Diencephalon (tissue), 1 donor: Measurements from ENCODE around the gene DEFB125. TPM values are rescaled to one million over a fixed set of nuclear protein-coding genes. Genes with fewer than 3 reads are reported as not detected.

Source experiments
- total RNA-seq: library from RNA; depleted of rRNA; stranded (reverse); fragments of >200 nt; gene quantifications from one replicate; pipeline ENCODE4 v1.2.3, GENCODE V29; 2014

The DEFB125 gene
- total RNA-seq: not detected

GRCh38 chr20:87401-87800, at the start of gene DEFB125:
DEFB125 (plus strand) TSS chr20:87672; CDS start chr20:87710, 38 bp downstream.

GRCh38 chr20:142290-142689, 54.8 kb downstream of the DEFB125 start, which contains the start of gene DEFB126:
DEFB126 (plus strand) TSS chr20:142590; CDS start chr20:142629, 39 bp downstream.

Other genes starting within 250 kb of the DEFB125 start
- not detected for gene DEFB126, start 54.9 kb downstream of the DEFB125 start, total RNA-seq
- gene DEFB127, start 69.8 kb downstream of the DEFB125 start, total RNA-seq: not detected
- gene DEFB128, start 102.0 kb downstream of the DEFB125 start, total RNA-seq: not detected
- not detected for gene DEFB129, start 139.6 kb downstream of the DEFB125 start, total RNA-seq
- gene DEFB132, start 170.1 kb downstream of the DEFB125 start, total RNA-seq: not detected
- 7.2 TPM for gene C20orf96, start 203.1 kb downstream of the DEFB125 start, total RNA-seq
- gene ZCCHC3, start 209.9 kb downstream of the DEFB125 start, total RNA-seq: 22.4 TPM
- gene SOX12, start 237.9 kb downstream of the DEFB125 start, total RNA-seq: 10.4 TPM